Stimulated activated CD8-positive, alpha-beta memory T cell treated with anti-CD3 and anti-CD28 coated beads, Interleukin-12 subunit alpha, Interleukin-12 subunit beta, amount 100 ng/mL, for 24 hours (primary cell): ENCODE data around the gene DZANK1.
"Not testable (repeated sequence)": the region's sequence is repeated elsewhere in the genome, so short reads cannot be mapped to it uniquely, and the experiment has no call there.

Experiments used
- DNase-seq: peaks from one replicate; pipeline ENCODE4 v3.0.0-alpha.2; 2020; ENCODE audit errors: extremely low read depth

Gene DZANK1

DNA sequence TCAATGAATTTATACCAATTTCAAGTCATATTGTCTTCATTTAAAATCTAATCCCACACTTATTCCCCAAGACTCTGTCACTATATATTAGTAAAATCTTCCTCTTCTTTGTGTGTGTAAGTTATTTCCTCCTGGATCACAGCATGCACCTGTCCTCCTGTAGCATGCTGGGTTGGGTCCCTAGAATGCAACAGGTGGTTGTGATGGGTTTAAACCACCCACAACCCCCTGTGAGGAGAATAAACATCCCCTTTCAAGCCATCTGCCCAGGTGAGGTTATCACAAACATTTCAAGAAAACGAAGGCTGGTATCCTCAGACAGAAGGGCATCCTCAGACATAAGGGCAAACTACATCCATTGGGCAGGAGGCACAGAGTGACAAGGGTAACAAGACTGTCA, 26.4 kb downstream of the DZANK1 start:
- no peak for DNase-seq

DNA sequence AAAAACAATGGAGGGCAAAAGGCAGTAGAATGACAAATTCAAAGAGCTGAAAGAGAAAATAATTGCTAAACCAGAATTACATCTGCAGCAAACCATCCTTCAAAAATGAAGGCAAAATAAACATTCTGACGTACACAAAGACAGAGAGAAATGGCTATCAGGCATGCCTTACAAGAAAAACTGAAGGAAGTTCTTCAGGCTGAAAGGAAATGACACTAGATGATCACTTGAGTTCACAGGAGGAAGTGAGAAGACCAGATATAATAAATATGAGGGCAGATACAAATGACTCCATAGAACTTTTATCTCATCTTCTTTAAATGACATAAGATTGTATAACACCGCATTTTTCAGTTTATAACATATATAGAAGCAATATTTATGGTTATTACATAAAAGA, 30.0 kb downstream of the DZANK1 start:
- DNase-seq: no peak

DNA sequence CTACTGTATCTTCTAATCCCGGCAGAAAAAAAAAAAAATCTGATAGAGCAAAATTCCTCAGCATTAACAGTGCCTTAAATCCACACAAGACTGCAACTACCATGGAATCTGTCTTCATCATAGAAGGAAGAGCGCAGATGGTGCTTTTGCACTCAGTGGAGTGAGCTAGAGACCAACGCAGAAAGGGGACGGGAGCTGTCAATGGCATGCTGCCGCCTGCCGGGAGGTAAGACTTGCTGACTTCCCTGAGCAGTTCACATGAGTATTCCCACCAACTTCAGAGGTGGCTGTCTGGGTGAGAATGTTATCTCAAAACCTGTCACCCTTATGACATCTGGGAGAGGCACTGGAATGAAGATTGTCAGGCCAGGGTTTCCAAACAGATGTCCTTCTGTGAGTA, 35.6 kb downstream of the DZANK1 start:
- DNase-seq: no peak

DNA sequence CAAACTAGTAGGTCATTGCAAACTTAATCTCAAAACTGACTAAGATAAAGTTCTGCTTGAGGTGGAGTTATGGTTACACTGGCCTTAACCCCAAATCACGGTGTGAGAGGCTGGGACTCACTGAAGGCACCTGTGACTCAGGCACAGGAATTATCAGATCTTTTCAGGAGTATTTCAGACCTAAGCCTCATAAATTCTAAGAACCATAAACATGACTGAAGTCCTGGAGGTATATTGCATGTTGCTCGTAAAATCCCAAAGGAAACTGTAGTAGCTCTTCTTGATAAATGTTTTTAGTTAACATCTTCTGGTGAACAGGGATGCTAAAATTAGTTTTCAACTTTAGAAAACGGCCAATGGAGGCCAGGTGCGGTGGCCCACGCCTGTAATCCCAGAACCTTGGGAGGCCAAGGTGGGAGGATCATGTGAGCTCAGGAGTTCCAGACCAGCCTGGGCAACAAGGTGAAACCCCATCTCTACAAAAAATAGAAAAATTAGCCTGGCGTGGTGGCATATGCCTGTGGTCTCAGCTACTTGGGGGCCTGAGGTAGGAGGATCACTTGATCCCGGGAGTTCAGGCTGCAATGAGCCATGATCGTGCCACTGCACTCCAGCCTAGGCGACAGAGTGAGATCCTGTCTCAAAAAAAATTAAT, 36.5 kb downstream of the DZANK1 start:
- no peak for DNase-seq

DNA sequence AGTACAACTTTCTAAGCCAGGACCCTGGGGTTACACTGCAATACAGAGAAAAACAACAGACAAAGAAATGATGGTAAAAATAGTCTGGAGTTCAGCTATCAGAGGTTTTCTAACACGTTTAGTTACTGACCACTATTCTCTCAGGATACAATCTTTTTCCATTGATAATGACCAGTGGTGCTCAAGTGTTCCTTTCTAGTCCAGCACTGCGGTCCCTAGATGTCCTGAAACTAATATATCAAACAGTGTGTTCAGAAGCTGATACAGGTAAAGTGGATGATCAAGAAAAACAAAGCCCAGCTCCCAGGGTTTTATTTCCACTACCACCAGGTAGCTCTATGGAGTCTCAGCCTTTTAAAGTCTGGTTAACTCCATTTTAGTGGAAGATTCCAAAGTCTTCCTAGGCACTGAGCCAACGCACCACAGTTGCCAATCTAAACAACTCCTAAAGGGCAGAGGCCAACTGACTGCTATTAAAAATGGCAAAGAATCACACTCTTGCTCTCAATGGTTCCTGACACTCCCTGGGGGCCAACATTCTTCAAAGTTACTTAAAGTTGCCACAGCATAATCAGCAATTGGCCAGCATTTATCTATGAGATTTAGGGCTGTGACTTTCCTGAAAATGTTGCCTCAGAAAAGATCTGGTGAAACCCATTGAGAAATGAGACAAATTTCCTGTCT, 38.2 kb downstream of the DZANK1 start:
- no peak for DNase-seq

DNA sequence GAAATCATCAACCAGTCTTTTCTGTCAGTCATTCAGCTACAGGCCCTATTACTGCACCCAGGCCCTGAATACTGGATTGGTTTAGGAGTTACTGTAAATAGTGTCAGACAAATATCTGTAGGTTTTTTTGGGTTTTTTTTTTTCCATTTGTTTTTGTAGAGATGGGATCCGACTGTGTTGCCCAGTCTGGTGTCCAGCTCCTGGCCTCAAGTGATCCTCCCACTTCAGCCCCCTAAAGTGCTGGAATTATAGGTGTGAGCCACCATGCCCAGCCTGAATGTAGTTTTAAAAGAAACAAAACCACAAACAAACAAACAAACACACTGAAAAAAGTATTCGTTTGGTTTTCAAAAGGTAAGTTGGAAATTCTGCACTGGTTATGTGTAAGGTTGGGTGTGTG, 39.6 kb downstream of the DZANK1 start:
- DNase-seq: no peak

DNA sequence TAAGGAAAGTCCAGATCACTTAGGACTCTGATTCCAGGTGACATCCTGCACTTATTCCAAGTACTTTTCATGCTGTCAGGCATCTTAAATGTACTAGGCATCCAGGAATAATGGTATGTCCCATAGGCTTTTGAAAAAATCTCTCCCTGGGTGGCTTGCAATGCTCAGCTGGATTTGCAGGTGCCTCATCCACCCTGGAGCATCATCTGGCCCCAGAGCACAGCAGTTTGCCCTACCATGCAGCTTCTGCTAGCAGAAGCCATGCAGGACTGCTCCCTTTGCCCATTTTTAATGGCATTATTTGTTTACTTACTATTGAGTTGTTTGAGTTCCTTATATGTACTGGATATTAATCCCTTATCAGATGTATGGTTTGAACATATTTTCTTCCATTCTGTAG, 45.2 kb downstream of the DZANK1 start:
- no peak for DNase-seq

DNA sequence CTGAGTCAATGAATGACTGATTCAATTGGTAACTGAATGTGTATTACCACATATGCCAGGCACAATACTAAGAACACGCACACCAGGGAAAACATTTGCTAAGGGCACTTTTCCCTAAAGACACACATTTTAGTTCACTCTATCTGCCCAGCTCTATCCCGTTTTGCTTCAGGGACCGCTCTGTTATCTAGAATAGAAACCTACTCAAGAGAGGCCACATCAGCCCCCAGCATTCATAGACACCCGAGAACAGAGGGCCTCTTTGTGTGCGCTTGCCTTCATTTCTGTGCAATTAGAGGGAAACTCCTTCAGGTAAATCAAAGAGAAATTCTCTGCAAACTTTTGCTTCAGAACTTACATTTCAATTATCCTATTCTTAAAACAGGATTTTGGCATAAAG, 50.3 kb downstream of the DZANK1 start:
- DNase-seq: no peak

DNA sequence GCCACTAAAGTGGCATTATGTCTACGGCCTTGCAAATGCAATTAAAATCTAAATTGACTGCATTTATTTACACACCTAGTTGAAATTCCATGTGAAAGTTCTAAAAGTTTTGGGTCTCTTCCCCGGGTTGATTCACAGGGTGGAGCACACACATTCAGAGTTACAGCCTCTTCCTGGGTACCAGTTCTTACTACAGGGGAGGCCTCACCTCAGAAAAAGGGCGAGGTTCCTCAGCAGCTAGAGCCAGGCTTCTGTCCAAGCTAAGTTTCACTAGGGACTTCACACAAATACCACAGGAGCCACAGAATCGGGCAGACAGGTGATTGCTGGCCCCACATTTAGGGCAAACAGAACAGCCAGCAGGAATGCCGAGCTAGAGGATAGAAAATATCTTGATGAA, 52.7 kb downstream of the DZANK1 start:
- no peak for DNase-seq

DNA sequence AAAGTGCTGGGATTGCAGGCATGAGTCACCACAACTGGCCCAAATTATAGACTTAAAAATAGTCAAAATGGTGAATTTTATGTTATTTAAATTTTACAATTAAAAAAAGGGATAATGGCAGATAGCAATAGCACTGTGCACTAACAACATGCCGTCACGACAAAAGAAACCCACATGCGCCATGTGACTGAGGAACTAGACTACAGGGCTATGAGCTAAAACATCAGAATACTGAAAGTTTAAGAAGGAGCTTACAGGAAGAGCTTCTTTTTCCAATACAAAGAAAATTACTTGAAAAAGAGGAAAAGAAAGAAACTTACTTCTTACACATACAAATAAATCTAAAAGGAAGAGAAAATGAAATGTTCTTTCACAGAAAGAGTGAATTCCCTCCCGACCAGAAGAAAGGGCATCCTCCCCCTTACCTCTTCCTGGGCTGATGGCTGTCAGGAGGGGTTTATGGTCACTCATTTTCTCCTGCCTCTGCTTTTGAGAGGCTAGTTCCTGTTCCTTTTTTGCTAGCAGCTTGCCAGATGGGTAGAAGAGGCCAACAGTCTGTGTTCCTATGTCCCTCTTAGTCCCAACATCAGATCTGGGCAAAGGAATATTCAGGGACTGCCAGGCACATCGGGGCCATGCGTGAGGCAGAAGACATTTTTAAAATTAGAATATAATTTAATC, 54.5 kb downstream of the DZANK1 start:
- no peak for DNase-seq

DNA sequence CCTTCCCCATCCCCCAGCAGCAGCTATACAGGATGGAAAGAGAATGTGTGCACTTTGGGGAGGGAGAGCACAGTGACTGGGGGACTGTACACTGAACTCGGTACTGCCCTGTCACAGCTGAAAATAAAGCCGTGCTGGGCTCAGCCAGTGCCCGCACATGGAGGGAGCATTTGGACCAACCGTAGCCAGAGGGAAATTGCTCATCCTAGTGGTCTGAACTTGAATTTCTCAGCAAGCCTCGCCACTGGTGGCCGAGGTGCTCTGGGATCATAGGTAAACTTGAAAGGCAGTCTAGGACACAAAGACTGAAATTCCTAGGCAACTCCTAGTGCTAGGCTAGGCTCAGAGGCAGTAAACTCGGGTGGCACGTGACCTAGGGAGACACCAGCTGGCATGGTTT, 61.0 kb downstream of the DZANK1 start:
- DNase-seq: no peak

DNA sequence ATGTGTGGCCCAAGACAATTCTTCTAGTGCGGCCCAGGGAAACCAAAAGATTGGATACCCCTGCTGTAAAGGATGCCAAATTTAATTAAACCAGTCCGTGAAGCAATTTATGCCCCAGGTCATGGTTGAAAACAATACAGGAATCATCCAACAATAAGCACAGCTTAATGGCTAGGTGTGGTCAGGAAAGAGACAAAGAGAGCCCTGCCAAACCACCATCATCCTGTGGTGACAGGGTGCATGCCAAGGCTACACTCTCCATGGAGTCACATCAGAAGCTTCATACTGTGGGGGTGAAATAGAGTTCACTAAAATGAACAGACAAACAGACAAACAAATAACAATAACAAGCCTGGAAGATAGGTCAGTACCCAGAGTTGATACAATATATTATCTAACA, 62.7 kb downstream of the DZANK1 start:
- no peak for DNase-seq

DNA sequence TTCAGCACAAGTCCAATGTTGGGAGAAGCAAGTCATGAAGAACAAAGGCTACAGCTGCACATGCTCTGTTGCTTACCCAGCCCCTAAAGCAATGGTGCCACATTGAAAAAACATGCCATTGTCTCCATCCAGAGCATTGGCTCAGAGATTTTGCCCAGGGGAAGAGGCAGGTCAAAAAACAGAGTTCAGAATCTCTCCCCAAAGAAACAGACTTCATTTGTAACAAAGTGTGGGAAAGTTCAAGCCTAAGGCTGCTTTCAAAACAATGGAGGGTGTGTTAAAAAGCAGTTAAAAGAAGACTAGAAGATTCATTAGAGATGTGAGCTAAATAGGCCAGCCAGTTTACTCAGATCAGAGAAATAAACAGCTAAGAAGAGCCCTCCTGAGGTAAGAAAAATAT, 63.6 kb downstream of the DZANK1 start:
- DNase-seq: no peak

DNA sequence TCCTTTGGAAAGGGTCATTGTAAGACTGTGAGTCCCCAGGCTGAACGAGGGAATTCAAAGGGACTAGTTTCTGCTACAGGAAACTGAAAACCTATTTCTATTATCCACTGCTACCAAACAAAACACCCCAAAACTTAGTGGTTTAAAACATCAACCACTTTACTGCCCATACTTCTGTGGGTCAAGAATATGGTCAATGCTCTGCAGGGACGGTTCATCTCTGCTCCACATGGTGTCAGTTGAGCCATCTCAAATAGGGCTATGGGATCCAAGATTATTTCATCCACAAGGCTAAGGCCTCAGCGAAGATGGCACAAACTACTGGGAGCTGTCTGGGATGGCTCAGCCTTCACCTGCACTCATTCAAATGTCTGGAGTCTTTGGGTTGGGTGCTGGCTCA, 65.5 kb downstream of the DZANK1 start:
- no peak for DNase-seq

DNA sequence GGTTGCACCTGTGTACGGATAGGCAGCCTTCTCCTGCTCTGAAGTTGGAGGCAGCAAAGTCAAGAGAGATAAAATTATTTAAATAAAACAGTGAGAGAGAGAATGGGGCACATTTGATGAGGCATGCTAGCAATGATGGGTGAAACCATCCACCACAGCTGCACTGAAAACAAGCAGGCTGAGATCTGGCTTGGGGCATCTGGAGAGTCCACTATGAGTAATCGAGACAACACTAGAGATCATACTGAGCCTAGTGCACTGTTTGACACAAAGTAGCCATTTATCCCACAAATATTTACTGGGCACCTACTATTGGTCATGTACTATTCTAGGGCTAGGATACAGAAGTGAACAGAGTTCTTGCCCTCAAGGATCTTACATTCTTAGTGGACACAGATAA, 66.4 kb downstream of the DZANK1 start:
- DNase-seq: no peak

DNA sequence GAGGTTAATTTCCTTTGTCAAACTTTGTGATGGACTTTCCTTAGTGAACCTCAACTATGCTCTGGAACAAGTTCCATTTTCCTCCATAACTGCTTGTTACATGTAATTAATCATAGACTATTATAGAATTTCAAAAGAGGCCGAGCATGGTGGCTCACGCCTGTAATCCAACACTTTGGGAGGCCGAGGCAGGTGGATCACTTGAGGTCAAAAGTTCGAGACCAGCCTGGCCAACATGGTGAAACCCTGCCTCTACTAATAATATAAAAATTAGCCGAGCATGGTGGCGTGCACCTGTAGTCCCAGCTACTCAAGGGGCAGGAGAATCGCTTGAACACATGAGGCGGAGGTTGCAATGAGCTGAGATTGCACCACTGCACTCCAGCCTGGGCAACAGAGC, 68.1 kb downstream of the DZANK1 start:
- DNase-seq: not testable (repeated sequence)

DNA sequence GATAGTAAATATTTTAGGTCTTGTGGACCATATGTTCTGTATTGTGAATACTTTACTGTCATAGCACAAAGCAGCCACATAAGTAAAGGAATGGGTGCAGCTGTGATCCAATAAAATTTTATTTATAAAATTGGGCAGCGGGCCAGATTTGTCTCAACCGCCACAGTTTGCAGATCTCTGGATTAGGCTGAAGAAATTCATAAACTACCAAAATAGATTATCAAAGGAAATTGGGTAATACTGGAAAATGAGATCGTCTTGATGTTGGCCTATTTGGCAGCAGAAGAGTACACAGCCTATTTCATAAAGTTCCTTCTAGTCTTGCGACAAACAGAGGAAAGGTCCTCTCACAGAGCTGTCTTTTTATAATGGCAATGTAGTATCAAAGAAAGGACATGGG, 69.8 kb downstream of the DZANK1 start:
- no peak for DNase-seq

DNA sequence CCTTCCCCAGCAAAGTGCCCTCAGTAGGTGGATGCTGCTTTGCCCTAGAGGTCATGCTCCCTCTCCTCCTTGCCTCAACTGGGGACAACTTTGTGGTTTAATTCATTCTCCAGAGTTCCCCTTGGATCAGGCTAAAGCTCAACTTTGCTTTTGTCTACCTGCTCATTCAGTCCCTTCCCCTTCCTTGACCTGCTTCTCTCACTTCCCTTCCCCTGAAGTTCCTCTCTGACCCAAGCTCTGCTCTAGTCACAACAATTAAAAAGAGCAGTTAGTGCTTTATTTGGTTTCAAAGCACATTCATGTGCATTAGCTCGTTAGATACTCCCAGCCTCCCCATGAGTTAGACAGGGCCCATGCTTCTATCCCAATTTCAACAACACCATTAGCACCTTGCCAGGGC, 71.3 kb downstream of the DZANK1 start:
- DNase-seq: no peak

DNA sequence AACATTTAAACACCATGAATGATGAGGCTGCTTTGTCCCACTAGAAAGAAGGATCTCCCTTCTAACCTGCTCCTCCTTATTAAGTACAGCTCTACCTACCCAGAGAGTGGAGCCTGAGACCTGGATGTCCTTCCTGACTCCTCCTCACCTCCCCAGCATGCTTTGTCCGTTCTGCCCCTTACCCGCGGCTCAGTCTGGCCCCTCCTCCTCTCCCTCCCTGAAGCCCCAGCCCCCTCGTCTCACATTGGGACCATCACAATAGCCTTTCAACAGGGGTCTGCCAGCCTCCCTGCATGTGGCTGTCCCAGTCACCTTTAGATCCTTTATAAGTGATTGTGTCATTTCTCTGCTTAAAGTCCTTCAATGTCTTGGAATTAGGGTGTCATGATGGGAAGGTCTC, 72.5 kb downstream of the DZANK1 start:
- no peak for DNase-seq

DNA sequence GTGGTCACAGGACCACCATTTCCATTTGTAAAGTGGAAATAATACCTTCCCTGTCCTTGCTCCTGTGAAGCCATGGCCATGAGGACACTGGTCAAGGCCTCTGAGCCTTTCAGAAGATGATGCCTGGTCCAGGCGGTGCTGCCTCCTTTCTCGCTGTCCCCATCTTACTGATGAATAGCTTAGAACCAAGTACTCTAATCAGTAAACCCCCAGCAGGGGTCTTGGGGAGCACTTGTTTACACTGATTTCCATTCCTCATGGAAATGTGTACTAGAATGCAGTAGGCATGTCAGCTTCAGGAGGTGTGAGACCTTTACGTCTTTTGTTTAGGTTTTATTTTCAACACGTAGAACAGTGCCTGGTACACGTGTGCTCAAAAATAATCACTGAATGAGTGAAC, 75.1 kb downstream of the DZANK1 start:
- no peak for DNase-seq

DNA sequence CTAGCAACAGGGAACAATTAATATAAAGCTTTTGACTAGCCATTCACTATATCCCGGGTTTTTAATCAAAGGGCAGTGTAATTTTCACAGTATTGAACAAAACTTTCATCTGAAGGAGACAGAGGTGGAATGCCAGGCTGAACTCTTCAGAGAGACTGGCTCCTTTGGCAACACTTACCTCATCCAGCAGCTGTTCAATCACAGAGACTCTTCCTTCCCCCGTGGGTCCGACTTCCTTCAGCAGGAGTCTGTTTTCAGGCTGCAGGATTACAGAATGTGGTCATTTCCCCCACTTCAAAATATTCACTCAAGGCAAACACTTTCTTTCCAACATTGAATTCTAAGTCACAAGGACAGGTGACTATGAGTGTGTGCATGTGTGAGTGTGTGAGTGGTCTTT, 76.6 kb downstream of the DZANK1 start:
- no peak for DNase-seq

DNA sequence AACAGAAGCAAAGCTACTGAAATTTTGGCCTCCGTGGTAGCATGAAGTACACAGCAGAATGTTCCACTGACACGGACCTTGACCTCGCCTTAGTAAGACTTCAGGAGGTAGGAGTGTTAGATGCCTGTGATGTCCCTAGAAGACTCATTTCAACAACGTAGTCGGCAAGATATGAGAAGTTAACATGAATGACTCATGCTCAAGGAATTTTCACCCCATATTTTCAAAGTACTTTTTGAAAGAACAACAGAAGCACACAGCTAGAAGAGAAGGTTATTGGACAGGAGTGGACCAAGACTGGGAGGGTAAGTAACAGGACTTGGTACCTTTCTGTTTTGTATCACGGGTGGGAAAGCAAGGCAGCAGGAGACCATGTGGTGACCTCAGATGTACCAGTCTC, 78.0 kb downstream of the DZANK1 start:
- no peak for DNase-seq

DNA sequence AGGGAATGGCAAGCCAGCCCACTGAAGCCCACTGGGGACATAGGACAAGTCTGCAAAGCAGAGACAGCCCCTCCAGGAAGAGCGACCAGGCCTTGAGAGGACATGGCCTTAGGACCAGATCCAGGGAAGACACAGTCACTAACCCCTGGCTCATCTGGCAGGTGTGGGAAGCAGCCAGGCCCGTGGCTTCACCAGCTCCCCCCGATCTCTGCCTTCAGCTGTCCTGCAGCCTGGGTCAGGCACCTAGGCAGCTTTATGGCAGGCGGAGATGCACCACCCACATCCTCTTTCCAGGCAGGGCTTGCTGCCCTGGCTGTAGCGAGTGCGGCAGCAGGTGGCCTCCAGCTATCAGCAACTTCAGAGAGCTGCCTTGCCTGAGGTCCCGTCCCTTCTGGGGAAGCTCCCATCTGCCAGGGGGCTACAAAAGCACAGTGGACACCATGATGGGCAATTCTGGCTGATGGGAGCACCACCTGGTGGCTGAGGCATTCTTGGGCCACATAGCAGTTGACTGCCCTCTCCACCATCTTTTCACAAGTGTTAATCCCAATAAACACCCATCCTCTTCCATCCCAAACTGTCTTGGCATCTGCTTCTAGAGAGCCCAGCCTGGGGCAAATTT, 85.8 kb downstream of the DZANK1 start:
- DNase-seq: no peak
